ENCODE results near the gene PUS10. TPM values are rescaled to one million over a fixed set of nuclear protein-coding genes. Genes with fewer than 3 reads are reported as not detected.

The PUS10 gene
- total and polyA plus RNA-seq, 2 of the 8 experiments (the other 6 are each of a cell fraction or from before 2014, with no cell fraction given): 1.3 to 3.1 TPM

DNA sequence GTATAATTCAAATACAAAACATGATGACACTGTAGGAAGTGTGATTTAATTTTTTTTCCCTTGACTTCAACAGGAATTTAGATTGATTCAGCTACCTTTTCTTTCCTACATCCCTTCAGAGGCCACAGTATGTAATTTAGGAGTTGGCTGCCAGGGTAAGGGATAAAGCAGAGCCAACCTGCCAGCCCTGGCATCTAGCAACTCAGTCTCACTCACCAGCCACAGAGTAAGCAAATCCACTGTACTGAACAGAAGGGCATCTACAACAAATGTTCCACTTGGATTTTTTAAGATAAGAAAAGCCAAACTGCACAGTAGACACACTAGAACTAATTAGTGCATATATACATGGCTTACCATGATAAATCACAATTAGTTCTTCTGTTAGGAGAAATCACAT is 54.9 kb downstream of the PUS10 start:
- H2BK12ac ChIP-seq (ENCODE audit: low read depth, low read length): no peak overlapping the region
- no peaks in the 10 kb centered on the region for H3K27me3 ChIP-seq (replicated peaks in 1 of 4; ENCODE audit: control insufficient read depth in 3 of 4, extremely low read depth in 1 of 4, insufficient read depth in 3 of 4, low read length in 3 of 4)
- DNase-seq (ENCODE audit: low read depth in 1 of 2, low spot score in 2 of 2) (no peak), FAIRE-seq (no peak)
- no peak overlapping the region for H2BK5ac ChIP-seq (ENCODE audit: low read depth, low read length)
- H3K27ac ChIP-seq (ENCODE audit: low read depth, low read length): no peak overlapping the region
- H4K91ac ChIP-seq (replicated peaks; ENCODE audit: insufficient read length, low read length): no peak overlapping the region
- ChIA-PET POLR2A (ENCODE audit: partially characterized antibody) (no interaction called here), CTCF (ENCODE audit: partially characterized antibody) (interaction anchor here (1.0 kb wide), 1 partner anchor 12 kb away, joined by 3 read pairs; no protein-coding TSS in a partner anchor)
- no peaks in the 10 kb centered on the region for H3K9me3 ChIP-seq (ENCODE audit: insufficient read depth in 2 of 2, low read depth in 1 of 2, low read length in 1 of 2)
- no peak overlapping the region for H3K4me2 ChIP-seq (ENCODE audit: insufficient read depth in 1 of 2, low read depth in 2 of 2, low read length in 2 of 2)
- no peak overlapping the region for H2BK15ac ChIP-seq (ENCODE audit: low read length)
- H3K4ac ChIP-seq (replicated peaks; ENCODE audit: insufficient read length, low read depth, low read length): no peak overlapping the region
- no peak overlapping the region for H4K8ac ChIP-seq (ENCODE audit: extremely low read depth, insufficient read depth, low read length)
- 0 out of 7 replicates have a peak, but pooled peaks cover 0 to 1% (median 0%) of the 10 kb centered on the region in 4 experiments for H3K4me1 ChIP-seq (replicated peaks in 1 of 4; ENCODE audit: control insufficient read depth in 3 of 4, insufficient read depth in 4 of 4, low read length in 3 of 4)
- H4K5ac ChIP-seq (ENCODE audit: insufficient read length, low read depth, low read length): no peak overlapping the region
- no peak overlapping the region for H3K23ac ChIP-seq (ENCODE audit: insufficient read length)
- no peaks in the 10 kb centered on the region for H3K79me2 ChIP-seq (ENCODE audit: control insufficient read depth in 1 of 2, insufficient read depth in 2 of 2, low read length in 2 of 2)
- no peak overlapping the region for H3K14ac ChIP-seq (ENCODE audit: insufficient read length)
- H3K56ac ChIP-seq (replicated peaks; ENCODE audit: insufficient read length, low read depth, low read length): no peak overlapping the region
- H3K9ac ChIP-seq (replicated peaks in 1 of 4; ENCODE audit: extremely low read depth in 1 of 4, low read depth in 3 of 4, low read length in 3 of 4): no peak overlapping the region
- no peak overlapping the region for H2BK120ac ChIP-seq (replicated peaks; ENCODE audit: low read depth, low read length)
- no peaks in the 10 kb centered on the region for H3K79me1 ChIP-seq (ENCODE audit: low read depth, low read length)
- H3K4me3 ChIP-seq (ENCODE audit: extremely low read depth in 1 of 4, insufficient read depth in 2 of 4, low read depth in 3 of 4, low read length in 4 of 4): no peak overlapping the region
- no peak overlapping the region for H2AK5ac ChIP-seq (ENCODE audit: low read depth, low read length)
- no peak overlapping the region for H3K18ac ChIP-seq (ENCODE audit: extremely low read depth, low read length)
- no peak overlapping the region for H2BK20ac ChIP-seq (ENCODE audit: low read length)
- H3K23me2 ChIP-seq (ENCODE audit: low read depth, low read length): no peaks in the 10 kb centered on the region
- no peak overlapping the region for H2AFZ ChIP-seq (ENCODE audit: low read length)
- no peaks in the 10 kb centered on the region for H4K20me1 ChIP-seq (replicated peaks in 1 of 2; ENCODE audit: control insufficient read depth in 1 of 2, insufficient read depth in 2 of 2, low read length in 2 of 2)
- H3K36me3 ChIP-seq (ENCODE audit: control insufficient read depth in 2 of 4, insufficient read depth in 4 of 4, low read length in 3 of 4): no peaks in the 10 kb centered on the region
- no peak for TF ChIP-seq NRF1 (IDR thresholded peaks at IDR 0.05; ENCODE audit: low read depth, low read length)
- TF ChIP-seq HDAC2 (IDR thresholded peaks at IDR 0.05; ENCODE audit: borderline replicate concordance in 1 of 2, low read depth in 2 of 2, low read length in 2 of 2): no peak
- TF ChIP-seq MAFK (IDR thresholded peaks at IDR 0.05; ENCODE audit: low read depth, low read length): no peak
- no peak for TF ChIP-seq ASH2L (IDR thresholded peaks at IDR 0.05; ENCODE audit: low read length)
- no peak for TF ChIP-seq SIN3A (conservative IDR thresholded peaks at IDR 0.05 in 1 of 2, IDR thresholded peaks at IDR 0.05 in 1 of 2; ENCODE audit: low read depth in 1 of 2, low read length in 2 of 2)
- TF ChIP-seq, protein P1, sequence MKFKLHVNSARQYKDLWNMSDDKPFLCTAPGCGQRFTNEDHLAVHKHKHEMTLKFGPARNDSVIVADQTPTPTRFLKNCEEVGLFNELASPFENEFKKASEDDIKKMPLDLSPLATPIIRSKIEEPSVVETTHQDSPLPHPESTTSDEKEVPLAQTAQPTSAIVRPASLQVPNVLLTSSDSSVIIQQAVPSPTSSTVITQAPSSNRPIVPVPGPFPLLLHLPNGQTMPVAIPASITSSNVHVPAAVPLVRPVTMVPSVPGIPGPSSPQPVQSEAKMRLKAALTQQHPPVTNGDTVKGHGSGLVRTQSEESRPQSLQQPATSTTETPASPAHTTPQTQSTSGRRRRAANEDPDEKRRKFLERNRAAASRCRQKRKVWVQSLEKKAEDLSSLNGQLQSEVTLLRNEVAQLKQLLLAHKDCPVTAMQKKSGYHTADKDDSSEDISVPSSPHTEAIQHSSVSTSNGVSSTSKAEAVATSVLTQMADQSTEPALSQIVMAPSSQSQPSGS (IDR thresholded peaks at IDR 0.05; ENCODE audit: low read length): no peak
- TF ChIP-seq CTCF (IDR thresholded peaks at IDR 0.05; ENCODE audit: control extremely low read depth in 1 of 3, insufficient read depth in 1 of 3, low read depth in 1 of 3, low read length in 3 of 3): no peak
- TF ChIP-seq, protein P2, sequence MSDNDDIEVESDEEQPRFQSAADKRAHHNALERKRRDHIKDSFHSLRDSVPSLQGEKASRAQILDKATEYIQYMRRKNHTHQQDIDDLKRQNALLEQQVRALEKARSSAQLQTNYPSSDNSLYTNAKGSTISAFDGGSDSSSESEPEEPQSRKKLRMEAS (IDR thresholded peaks at IDR 0.05): no peak
- no peak for TF ChIP-seq EGR1 (IDR thresholded peaks at IDR 0.05; ENCODE audit: borderline replicate concordance, low read depth, low read length)
- TF ChIP-seq CHD2 (IDR thresholded peaks at IDR 0.05; ENCODE audit: low read length): no peak
